ENCODE data around the gene TNFRSF25. TPM values are rescaled to one million over a fixed set of nuclear protein-coding genes. Genes with fewer than 3 reads are reported as not detected.

TNFRSF25 gene
- total and polyA plus RNA-seq, 4 donors, result 4.9 to 19.8 (median 11.7) TPM

DNA sequence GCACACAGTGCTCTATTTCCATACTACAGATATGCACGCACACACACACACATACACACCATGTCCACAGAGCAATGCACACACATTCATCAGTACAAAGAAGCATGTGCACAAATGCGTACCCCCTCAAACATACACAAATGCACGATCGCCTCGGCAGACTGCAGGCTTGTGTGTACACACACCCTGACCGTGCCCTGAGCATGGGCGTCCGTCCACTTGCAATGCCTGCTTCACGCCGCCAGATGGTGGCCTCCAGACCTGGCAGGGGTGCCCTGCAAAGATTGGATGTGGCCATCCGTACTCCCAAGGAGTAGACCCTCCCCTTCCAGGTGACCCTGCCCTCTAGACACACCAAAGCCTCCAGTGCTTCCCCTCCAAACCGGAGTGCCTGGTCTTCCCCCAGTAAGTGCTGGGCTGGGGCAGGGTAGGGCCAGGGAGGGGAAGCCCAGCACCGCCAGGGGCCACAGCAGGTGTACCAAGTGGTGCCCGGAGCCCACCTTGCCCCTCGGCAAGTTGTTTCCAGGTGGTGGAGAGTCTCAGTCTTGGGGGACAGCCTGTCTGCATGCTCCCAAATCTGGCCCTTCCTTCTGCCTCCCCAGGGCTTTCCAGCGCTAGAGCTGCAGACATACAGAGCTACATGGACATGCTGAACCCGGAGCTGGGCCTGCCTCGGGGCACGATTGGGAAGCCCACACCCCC lies 20.8 kb downstream of the TNFRSF25 start:
- no peak for ATAC-seq (ENCODE audit: insufficient read depth, low FRiP score)
- WGBS, 2 donors, result 49 to 52% methylated on average over 19 of the region's 19 CpGs
- no peak overlapping the region for H3K9ac ChIP-seq (ENCODE audit: insufficient read depth in 1 of 2, low read length in 2 of 2)
- H3K4me3 ChIP-seq, result no peak overlapping the region
- H3K36me3 ChIP-seq (ENCODE audit: control insufficient read depth in 4 of 4, insufficient read depth in 4 of 4, low read length in 4 of 4), result no peaks in the 10 kb centered on the region
- H3K27me3 ChIP-seq (ENCODE audit: control insufficient read depth in 3 of 3, insufficient read depth in 3 of 3, low read length in 2 of 3), result peaks cover 6 to 27% (median 26%) of the 10 kb centered on the region in 3 donors
- DNase-seq, result peak in 1 of 3 donors; percentile 48
- TF ChIP-seq, protein P1, sequence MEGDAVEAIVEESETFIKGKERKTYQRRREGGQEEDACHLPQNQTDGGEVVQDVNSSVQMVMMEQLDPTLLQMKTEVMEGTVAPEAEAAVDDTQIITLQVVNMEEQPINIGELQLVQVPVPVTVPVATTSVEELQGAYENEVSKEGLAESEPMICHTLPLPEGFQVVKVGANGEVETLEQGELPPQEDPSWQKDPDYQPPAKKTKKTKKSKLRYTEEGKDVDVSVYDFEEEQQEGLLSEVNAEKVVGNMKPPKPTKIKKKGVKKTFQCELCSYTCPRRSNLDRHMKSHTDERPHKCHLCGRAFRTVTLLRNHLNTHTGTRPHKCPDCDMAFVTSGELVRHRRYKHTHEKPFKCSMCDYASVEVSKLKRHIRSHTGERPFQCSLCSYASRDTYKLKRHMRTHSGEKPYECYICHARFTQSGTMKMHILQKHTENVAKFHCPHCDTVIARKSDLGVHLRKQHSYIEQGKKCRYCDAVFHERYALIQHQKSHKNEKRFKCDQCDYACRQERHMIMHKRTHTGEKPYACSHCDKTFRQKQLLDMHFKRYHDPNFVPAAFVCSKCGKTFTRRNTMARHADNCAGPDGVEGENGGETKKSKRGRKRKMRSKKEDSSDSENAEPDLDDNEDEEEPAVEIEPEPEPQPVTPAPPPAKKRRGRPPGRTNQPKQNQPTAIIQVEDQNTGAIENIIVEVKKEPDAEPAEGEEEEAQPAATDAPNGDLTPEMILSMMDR (IDR thresholded peaks at IDR 0.05; ENCODE audit: control extremely low read depth, extremely low read depth), result no peak
- H3K4me1 ChIP-seq (ENCODE audit: control insufficient read depth in 5 of 5, insufficient read depth in 5 of 5, low read length in 5 of 5), result peaks cover 0 to 6% (median 0%) of the 10 kb centered on the region in 5 donors
- H3K9me3 ChIP-seq (ENCODE audit: control insufficient read depth in 4 of 4, insufficient read depth in 3 of 4, low read length in 3 of 4), result no peaks in the 10 kb centered on the region
- H3K27ac ChIP-seq (ENCODE audit: low read depth in 1 of 2, low read length in 1 of 2), result no peak overlapping the region

DNA sequence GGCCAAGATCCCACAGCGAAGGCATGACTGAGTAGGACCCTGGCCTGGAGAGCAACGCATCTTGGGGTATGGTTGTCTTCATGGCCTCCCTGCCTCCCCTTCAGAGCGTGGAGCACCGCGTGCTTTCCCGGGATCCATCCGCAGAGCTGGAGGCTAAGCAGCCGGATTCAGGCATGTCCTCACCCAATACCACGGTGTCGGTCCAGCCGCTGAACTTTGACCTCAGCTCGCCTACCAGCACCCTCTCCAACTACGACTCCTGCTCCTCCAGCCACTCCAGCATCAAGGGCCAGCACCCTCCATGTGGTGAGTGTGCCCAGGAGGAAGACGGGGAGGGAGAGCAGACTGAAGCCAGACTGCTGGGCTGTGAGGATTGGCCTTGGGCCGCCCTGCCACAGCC lies 21.6 kb downstream of the TNFRSF25 start:
- TF ChIP-seq, protein P1 (IDR thresholded peaks at IDR 0.05; ENCODE audit: control extremely low read depth, extremely low read depth), result no peak
- DNase-seq (no peak), ATAC-seq (ENCODE audit: insufficient read depth, low FRiP score) (no peak)
- Histone ChIP-seq H3K9ac (ENCODE audit: insufficient read depth in 1 of 2, low read length in 2 of 2) (no peak overlapping the region), H3K27ac (ENCODE audit: low read depth in 1 of 2, low read length in 1 of 2) (no peak overlapping the region), H3K4me3 (no peak overlapping the region), H3K36me3 (ENCODE audit: control insufficient read depth in 4 of 4, insufficient read depth in 4 of 4, low read length in 4 of 4) (no peaks in the 10 kb centered on the region), H3K9me3 (ENCODE audit: control insufficient read depth in 4 of 4, insufficient read depth in 3 of 4, low read length in 3 of 4) (no peaks in the 10 kb centered on the region), H3K27me3 (ENCODE audit: control insufficient read depth in 3 of 3, insufficient read depth in 3 of 3, low read length in 2 of 3) (peaks cover 6 to 27% (median 20%) of the 10 kb centered on the region in 3 donors), H3K4me1 (ENCODE audit: control insufficient read depth in 5 of 5, insufficient read depth in 5 of 5, low read length in 5 of 5) (peaks cover 0 to 4% (median 0%) of the 10 kb centered on the region in 5 donors)
- WGBS, 2 donors, result 87 to 96% methylated on average over 14 to 15 of the region's 15 CpGs

DNA sequence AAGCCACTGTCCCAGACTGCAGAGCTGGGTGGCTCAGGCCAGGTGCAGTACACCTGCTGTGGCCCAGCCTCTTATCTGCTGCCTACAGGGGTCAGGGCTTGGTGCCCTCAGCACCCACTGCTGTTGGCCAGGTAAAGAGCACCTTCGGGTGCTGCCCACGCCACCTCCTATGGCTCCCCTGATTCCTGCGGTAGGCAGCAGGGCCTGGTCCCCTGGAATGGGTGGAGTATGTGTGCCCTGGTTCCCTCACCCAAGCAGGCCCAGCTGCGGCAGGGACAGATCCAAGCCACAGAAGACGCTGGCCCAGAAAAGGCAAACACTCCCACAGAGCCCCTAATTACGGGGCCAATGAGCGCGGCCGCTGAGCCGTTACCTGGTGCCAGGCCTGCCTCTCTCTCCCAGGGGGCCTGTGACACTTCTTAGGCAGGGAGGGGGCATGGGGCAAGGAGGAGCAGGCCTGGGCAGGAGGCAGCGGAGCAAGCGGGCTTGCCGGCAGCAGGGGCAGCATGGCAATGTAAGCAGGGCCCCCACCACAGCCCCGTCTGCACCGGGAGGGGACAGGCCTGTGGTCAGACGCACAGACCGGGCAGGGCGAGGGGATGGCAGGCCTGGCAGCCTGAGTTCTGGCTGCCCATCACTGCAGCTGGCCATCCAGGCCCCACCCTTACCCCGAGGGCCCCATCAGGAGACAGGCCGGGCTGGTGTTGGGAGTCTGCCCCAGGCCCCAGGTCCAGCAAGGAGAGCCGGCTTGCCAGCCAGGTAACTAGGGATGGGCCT lies 22.4 kb downstream of the TNFRSF25 start:
- Histone ChIP-seq H3K9me3 (ENCODE audit: control insufficient read depth in 4 of 4, insufficient read depth in 3 of 4, low read length in 3 of 4) (no peaks in the 10 kb centered on the region), H3K9ac (ENCODE audit: insufficient read depth in 1 of 2, low read length in 2 of 2) (no peak overlapping the region), H3K4me1 (ENCODE audit: control insufficient read depth in 5 of 5, insufficient read depth in 5 of 5, low read length in 5 of 5) (peaks cover 0 to 2% (median 0%) of the 10 kb centered on the region in 5 donors), H3K36me3 (ENCODE audit: control insufficient read depth in 4 of 4, insufficient read depth in 4 of 4, low read length in 4 of 4) (no peaks in the 10 kb centered on the region), H3K27ac (ENCODE audit: low read depth in 1 of 2, low read length in 1 of 2) (no peak overlapping the region), H3K27me3 (ENCODE audit: control insufficient read depth in 3 of 3, insufficient read depth in 3 of 3, low read length in 2 of 3) (peaks cover 6 to 28% (median 23%) of the 10 kb centered on the region in 3 donors), H3K4me3 (no peak overlapping the region)
- no peak for ATAC-seq (ENCODE audit: insufficient read depth, low FRiP score)
- WGBS, 2 donors, result 90 to 95% methylated on average over 21 of the region's 21 CpGs
- no peak for DNase-seq
- TF ChIP-seq, protein P1 (IDR thresholded peaks at IDR 0.05; ENCODE audit: control extremely low read depth, extremely low read depth), result no peak
